Activated CD4-positive, alpha-beta T cell treated with anti-CD3 and anti-CD28 coated beads, Interleukin-2, amount 50 U/mL, for 1 hour (primary cell): Measurements from ENCODE around the gene IGLL5.

Experiments used
- DNase-seq: peaks from one replicate; pipeline ENCODE4 v3.0.0-alpha.2; 2020

The IGLL5 gene

GRCh38 chr22:22887621-22888503, at the start of gene IGLL5:
TSS of gene IGLL5 (plus strand) at chr22:22887816. CDS start at chr22:22888054, 238 bp downstream.
- no peak for DNase-seq

- no peak for DNase-seq
These were observed 49.3 kb upstream of the IGLL5 start for GRCh38 chr22:22838148-22838786.

- DNase-seq: no peak
These were observed 47.9 kb upstream of the IGLL5 start for GRCh38 chr22:22839570-22840314.

GRCh38 chr22:22840780-22841179, 46.8 kb upstream of the IGLL5 start:
- no peak for DNase-seq

- no peak for DNase-seq
These were observed 46.0 kb upstream of the IGLL5 start for GRCh38 chr22:22841598-22841997.

- no peak for DNase-seq
These were observed 45.5 kb upstream of the IGLL5 start for GRCh38 chr22:22842085-22842484.

- DNase-seq: no peak
These were observed 43.8 kb upstream of the IGLL5 start for GRCh38 chr22:22843848-22844247.

- no peak for DNase-seq
These were observed 40.4 kb upstream of the IGLL5 start for GRCh38 chr22:22847241-22847640.

GRCh38 chr22:22848364-22848866, 39.2 kb upstream of the IGLL5 start:
- DNase-seq: peak; percentile 69

- no peak for DNase-seq
These were observed 37.7 kb upstream of the IGLL5 start for GRCh38 chr22:22849640-22850610.

- DNase-seq: no peak
These were observed 35.6 kb upstream of the IGLL5 start for GRCh38 chr22:22851969-22852368.

GRCh38 chr22:22853713-22854112, 33.9 kb upstream of the IGLL5 start:
- no peak for DNase-seq

GRCh38 chr22:22854466-22854865, 33.1 kb upstream of the IGLL5 start:
- no peak for DNase-seq

- DNase-seq: no peak
These were observed 32.5 kb upstream of the IGLL5 start for GRCh38 chr22:22855085-22855484.

GRCh38 chr22:22855617-22856308, 31.9 kb upstream of the IGLL5 start:
- peak; percentile 14 for DNase-seq

- DNase-seq: no peak
These were observed 31.3 kb upstream of the IGLL5 start for GRCh38 chr22:22856364-22856763.

- no peak for DNase-seq
These were observed 30.6 kb upstream of the IGLL5 start for GRCh38 chr22:22856885-22857606.

GRCh38 chr22:22857607-22858558, 29.7 kb upstream of the IGLL5 start:
- no peak for DNase-seq

GRCh38 chr22:22858559-22858937, 29.1 kb upstream of the IGLL5 start:
- no peak for DNase-seq

- DNase-seq: no peak
These were observed 24.6 kb upstream of the IGLL5 start for GRCh38 chr22:22863001-22863400.
